GM12878 (cell line): ENCODE results near the gene TMED10.
A peak's percentile ranks its signal among the peaks of the same experiment; 100 is the strongest.

Experiments used
- ESRRA ChIP-seq: IDR thresholded peaks from 2 replicates; pipeline ENCODE4 v1.6.1; 2012; ENCODE audit warnings: mild to moderate bottlenecking, low read length, improper control_type of control experiment
- EZH2 ChIP-seq: IDR thresholded peaks from 2 replicates; pipeline ENCODE4 v1.6.1; 2012; ENCODE audit warnings: low read depth, mild to moderate bottlenecking, control low read depth, inconsistent platforms, low read length, borderline replicate concordance; ENCODE audit not compliant: control insufficient read depth
- HCFC1 ChIP-seq: fragments of 150-350 bp; IDR thresholded peaks from 2 replicates; pipeline ENCODE4 v1.6.1; 2014; ENCODE audit warnings: low read length
- MYC ChIP-seq: IDR thresholded peaks from 2 replicates; pipeline ENCODE4 v1.6.1; 2011; ENCODE audit warnings: mild to moderate bottlenecking, low read length, moderate library complexity, inconsistent platforms; ENCODE audit not compliant: insufficient read depth, insufficient replicate concordance, insufficient read length, severe bottlenecking
- NFYA ChIP-seq: IDR thresholded peaks from 2 replicates; pipeline ENCODE4 v1.6.1; 2011; ENCODE audit warnings: low read depth, mild to moderate bottlenecking, low read length, improper control_type of control experiment, borderline replicate concordance
- POLR2AphosphoS5 ChIP-seq: IDR thresholded peaks from 2 replicates; pipeline ENCODE4 v1.6.1; 2011; ENCODE audit warnings: mild to moderate bottlenecking, low read length, inconsistent platforms
- TAF1 ChIP-seq: IDR thresholded peaks from 2 replicates; pipeline ENCODE4 v1.6.1; 2011; ENCODE audit warnings: mild to moderate bottlenecking, low read depth, low read length, borderline replicate concordance
- YY1 ChIP-seq: IDR thresholded peaks from 2 replicates; pipeline ENCODE4 v1.6.1; 2011; ENCODE audit warnings: low read depth, mild to moderate bottlenecking, low read length
- TF ChIP-seq, protein P1 (sequence below), 3 experiments: IDR thresholded peaks in 2 of 3; conservative IDR thresholded peaks in 1 of 3; 2 replicates each; pipeline ENCODE4 v1.5.1; 2011; ENCODE audit warnings: low read depth in 3 of 3, low read length in 3 of 3, mild to moderate bottlenecking in 3 of 3, control low read depth in 2 of 3, moderate library complexity in 2 of 3, inconsistent platforms in 1 of 3, mixed read lengths in 1 of 3; ENCODE audit not compliant: control insufficient read depth in 2 of 3, insufficient read depth in 1 of 3; ENCODE audit errors: extremely low read depth in 1 of 3

DNA sequence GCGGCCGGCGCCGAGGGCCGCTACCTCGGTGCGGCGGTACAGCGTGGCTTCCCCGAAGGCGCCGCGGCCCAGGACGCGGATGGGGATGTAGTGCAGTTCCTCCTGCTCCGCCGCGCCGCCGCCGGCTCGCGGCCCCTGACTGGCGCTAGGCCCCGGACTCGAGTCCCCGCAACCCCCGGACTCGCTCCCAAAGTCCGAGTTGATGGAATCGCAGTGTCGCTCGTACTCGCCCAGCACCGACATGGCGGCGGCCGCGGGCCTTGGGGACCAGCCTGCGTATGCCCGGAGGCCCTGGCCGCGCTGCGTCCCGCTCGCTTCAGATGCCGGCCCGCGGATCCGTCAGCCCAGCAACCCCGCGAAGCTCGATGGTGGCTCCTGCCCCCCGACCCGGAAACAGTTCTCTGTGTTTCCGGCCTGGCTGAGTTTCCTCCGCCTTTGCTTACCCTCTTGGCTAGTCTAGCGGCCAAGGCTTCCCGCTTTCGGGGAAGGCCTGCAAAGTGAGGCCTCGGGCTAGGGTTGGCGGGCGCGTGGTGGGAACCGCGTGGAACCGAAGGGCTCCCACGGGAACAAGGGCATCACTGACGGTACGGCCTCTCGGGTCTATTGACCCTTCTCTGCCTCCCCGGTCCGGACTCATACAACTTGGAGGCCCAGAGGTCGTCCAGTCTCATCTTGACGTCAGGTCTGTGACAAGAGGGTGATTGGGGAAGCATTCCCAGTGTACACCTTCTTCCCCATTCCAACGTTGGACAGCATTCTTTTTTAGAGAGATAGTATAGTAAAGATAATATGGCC, 49.5 kb downstream of the TMED10 start, which contains the start of gene NEK9:
- TF ChIP-seq, protein P1, sequence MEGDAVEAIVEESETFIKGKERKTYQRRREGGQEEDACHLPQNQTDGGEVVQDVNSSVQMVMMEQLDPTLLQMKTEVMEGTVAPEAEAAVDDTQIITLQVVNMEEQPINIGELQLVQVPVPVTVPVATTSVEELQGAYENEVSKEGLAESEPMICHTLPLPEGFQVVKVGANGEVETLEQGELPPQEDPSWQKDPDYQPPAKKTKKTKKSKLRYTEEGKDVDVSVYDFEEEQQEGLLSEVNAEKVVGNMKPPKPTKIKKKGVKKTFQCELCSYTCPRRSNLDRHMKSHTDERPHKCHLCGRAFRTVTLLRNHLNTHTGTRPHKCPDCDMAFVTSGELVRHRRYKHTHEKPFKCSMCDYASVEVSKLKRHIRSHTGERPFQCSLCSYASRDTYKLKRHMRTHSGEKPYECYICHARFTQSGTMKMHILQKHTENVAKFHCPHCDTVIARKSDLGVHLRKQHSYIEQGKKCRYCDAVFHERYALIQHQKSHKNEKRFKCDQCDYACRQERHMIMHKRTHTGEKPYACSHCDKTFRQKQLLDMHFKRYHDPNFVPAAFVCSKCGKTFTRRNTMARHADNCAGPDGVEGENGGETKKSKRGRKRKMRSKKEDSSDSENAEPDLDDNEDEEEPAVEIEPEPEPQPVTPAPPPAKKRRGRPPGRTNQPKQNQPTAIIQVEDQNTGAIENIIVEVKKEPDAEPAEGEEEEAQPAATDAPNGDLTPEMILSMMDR (IDR thresholded peaks at IDR 0.05 in 2 of 3, conservative IDR thresholded peaks at IDR 0.05 in 1 of 3; ENCODE audit: control insufficient read depth in 2 of 3, extremely low read depth in 1 of 3, insufficient read depth in 1 of 3, low read depth in 3 of 3, low read length in 3 of 3) = no peak
- TF ChIP-seq TAF1 (peak; percentile 90), POLR2AphosphoS5 (peak; percentile 90), YY1 (peak; percentile 86; the same call in 1 of the 2 replicates), HCFC1 (peak; percentile 69), EZH2 (no peak), ESRRA (no peak), NFYA (no peak), MYC (no peak)
